ENCODE results near the gene MMP24.
"Not testable (repeated sequence)": the region's sequence is repeated elsewhere in the genome, so short reads cannot be mapped to it uniquely, and the experiment has no call there.

The MMP24 gene

DNA sequence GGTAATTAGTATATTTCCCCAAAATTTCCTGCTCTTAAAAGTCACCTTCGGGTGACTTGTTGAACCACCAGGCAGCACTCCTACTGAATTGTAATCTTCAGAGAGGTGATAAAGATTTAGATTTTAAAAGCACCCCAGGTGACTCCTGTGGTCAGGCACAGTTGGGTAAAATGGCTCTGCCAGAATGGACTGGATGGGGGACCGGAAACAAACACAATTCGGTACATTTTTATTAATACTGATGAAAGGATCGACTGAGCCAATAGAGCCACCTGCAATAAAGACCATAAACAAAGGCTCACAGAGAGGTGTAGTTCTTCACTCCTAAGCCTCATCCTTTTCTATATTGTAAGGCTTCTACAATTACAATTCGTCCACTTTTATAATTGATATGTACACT lies 85.3 kb downstream of the MMP24 start:
- H3K27ac ChIP-seq = no peak overlapping the region
- DNase-seq = no peak

DNA sequence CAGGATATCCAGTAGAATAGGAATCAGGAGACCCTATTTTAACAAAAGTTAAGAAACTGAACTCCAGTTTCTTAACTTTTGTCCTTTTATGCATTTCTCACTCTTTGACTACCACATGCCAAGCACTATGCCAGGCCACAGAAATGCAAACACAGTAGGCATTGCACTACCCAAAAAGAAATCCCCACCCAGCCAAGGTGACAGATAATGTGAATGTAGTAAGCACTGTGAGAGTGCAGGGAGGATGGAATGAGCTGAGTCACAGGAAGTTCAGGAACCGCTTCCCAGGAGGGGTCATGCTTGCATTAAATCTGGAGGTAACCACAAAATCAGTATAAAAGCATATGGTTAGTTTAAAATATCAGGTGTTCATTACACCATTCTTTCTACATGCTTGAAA lies 85.8 kb downstream of the MMP24 start:
- Histone ChIP-seq H3K9me3 (ENCODE audit: severe bottlenecking) (no peaks in the 10 kb centered on the region), H3K27me3 (ENCODE audit: insufficient read depth, low read depth, severe bottlenecking) (no peaks in the 10 kb centered on the region), H3K27ac (no peak overlapping the region), H3K4me3 (ENCODE audit: low read depth, low read length) (no peak overlapping the region), H3K36me3 (peaks cover 18% of the 10 kb centered on the region)
- DNase-seq = no peak
- TF ChIP-seq, protein P1, sequence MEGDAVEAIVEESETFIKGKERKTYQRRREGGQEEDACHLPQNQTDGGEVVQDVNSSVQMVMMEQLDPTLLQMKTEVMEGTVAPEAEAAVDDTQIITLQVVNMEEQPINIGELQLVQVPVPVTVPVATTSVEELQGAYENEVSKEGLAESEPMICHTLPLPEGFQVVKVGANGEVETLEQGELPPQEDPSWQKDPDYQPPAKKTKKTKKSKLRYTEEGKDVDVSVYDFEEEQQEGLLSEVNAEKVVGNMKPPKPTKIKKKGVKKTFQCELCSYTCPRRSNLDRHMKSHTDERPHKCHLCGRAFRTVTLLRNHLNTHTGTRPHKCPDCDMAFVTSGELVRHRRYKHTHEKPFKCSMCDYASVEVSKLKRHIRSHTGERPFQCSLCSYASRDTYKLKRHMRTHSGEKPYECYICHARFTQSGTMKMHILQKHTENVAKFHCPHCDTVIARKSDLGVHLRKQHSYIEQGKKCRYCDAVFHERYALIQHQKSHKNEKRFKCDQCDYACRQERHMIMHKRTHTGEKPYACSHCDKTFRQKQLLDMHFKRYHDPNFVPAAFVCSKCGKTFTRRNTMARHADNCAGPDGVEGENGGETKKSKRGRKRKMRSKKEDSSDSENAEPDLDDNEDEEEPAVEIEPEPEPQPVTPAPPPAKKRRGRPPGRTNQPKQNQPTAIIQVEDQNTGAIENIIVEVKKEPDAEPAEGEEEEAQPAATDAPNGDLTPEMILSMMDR (IDR thresholded peaks at IDR 0.05; ENCODE audit: low read depth, low read length) = no peak

More for the DNA sequence above, 85.3 kb downstream of the MMP24 start:
- Histone ChIP-seq H3K9me3 (ENCODE audit: severe bottlenecking) (no peaks in the 10 kb centered on the region), H3K4me3 (ENCODE audit: low read depth, low read length) (no peak overlapping the region), H3K27me3 (ENCODE audit: insufficient read depth, low read depth, severe bottlenecking) (no peaks in the 10 kb centered on the region), H3K36me3 (peaks cover 18% of the 10 kb centered on the region)
- TF ChIP-seq, protein P1 (IDR thresholded peaks at IDR 0.05; ENCODE audit: low read depth, low read length) = no peak

DNA sequence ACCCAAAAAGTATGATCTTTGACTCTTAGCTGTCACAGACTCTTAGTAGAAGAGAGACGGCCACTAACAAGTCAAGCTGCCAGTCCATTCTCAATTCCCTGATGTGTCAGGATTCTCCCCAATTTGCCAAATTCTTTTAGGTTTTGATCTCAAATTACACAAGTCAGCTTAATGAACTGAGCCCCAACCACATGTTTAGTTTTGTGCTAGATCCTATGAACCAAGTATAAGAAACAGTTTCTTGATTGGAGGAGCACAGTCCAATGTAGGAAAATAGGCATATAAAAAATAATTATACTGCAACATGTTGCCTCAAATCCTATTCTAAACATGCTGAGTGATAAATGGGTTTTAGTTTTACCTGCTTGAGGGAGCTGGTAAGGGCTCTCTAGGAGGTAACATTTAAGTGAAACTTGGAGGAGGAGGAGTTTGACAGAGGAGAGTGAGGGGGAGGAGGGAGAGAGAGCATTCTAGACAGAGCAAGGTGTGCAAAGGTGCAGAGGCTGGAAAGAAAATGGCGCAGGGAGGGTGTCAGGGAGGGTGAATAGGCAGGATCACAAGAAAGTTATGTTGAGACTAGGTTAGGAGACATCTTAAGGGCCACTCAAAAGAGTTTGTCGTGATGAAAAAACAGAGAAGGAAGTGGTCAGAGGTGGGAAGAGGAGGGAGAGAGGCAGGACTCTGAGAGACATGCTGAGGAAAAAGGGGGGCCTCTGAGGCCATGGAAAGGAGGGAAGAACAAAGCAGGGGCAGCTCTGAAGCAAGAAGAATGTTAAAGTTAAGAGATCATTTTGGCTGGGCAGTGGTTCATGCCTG lies 88.5 kb downstream of the MMP24 start:
- Histone ChIP-seq H3K36me3 (peaks cover 6% of the 10 kb centered on the region), H3K27me3 (ENCODE audit: insufficient read depth, low read depth, severe bottlenecking) (no peaks in the 10 kb centered on the region), H3K4me3 (ENCODE audit: low read depth, low read length) (no peak overlapping the region), H3K27ac (no peak overlapping the region), H3K9me3 (ENCODE audit: severe bottlenecking) (no peaks in the 10 kb centered on the region)
- TF ChIP-seq, protein P1 (IDR thresholded peaks at IDR 0.05; ENCODE audit: low read depth, low read length) = no peak
- no peak for DNase-seq

DNA sequence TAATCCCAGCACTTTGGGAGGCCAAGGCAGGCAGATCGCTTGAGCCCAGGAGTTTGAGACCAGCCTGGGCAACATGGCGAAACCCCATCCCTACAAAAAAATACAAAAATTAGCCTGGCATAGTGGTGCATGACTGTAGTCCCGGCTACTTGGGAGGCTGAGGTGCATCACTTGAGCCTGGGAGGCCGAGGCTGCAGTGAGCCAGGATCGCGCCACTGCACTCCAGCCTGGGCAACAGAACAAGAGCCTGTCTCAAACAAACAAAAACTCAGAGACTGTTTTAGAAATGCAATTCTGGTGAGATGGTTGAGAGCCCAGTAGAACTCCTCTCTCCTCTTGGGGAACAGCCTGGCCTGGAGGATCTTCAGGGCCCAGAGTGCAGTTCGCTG lies 89.1 kb downstream of the MMP24 start:
- H3K27ac ChIP-seq; H3K9me3 ChIP-seq (ENCODE audit: severe bottlenecking): not testable (repeated sequence)

DNA sequence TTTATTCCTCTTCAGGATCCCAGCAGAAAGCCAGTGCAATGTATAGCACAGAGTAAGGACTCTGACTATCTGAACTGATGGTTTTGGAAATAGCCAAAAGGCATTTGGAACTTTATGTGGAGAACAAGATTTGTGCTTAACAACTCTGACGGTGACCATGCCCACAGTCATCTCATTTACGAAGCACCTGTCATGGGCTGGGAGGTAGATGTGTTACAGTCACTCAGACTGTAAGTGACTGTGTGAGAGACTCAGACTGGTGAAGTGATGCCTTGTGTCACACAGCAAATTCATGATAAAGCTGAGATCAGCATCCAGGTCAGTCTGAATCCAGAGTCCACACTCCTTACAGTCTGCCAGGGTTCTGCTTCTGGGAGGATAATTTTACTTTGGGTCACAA lies 89.6 kb downstream of the MMP24 start:
- peaks cover 6% of the 10 kb centered on the region for H3K36me3 ChIP-seq
- TF ChIP-seq, protein P1 (IDR thresholded peaks at IDR 0.05; ENCODE audit: low read depth, low read length) = no peak
- H3K9me3 ChIP-seq (ENCODE audit: severe bottlenecking) = no peaks in the 10 kb centered on the region
- no peaks in the 10 kb centered on the region for H3K27me3 ChIP-seq (ENCODE audit: insufficient read depth, low read depth, severe bottlenecking)
- DNase-seq = no peak
- no peak overlapping the region for H3K4me3 ChIP-seq (ENCODE audit: low read depth, low read length)
- H3K27ac ChIP-seq = no peak overlapping the region

More for the DNA sequence above, 89.1 kb downstream of the MMP24 start:
- not testable (repeated sequence) for DNase-seq; H3K27me3 ChIP-seq (ENCODE audit: insufficient read depth, low read depth, severe bottlenecking); H3K4me3 ChIP-seq (ENCODE audit: low read depth, low read length); H3K36me3 ChIP-seq

DNA sequence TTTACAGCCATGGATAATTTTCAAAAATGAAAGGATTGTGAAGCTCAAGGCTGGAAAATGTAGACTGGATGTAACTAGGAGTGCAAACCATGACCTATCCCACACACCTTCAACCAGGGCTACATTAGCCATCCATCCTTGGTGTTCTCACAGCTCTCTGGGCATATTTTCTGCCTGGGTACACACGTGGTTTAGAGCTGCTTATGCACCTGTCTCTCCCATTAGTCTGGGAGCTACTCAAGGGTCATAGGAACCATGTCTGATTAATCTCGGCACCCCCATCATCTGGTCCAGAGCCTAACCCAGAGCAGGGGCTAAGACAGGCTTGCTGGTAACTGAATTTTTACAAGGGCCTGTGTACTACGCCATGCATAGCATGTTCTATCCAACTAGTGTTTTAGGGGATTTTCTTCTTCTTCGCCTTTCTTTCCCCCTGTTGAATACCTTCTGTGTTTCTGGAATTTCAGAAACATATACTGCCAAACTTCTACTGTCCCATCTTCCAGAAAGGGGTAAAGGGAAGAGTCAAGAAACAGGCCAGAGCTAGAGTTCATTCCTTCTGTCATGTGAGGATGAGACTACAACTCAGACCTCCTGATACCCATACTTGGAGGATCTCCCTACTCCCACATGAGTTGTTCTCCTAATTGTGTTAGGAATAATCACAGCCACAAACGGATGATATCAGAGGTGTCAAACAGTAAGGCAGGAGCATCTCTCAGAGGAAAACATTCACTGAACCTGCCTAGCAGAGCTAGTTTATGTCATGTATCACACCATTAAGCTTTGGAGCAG lies 91.1 kb downstream of the MMP24 start:
- H3K9me3 ChIP-seq (ENCODE audit: severe bottlenecking) = no peaks in the 10 kb centered on the region
- H3K36me3 ChIP-seq = peaks cover 6% of the 10 kb centered on the region
- no peak overlapping the region for H3K4me3 ChIP-seq (ENCODE audit: low read depth, low read length)
- no peak overlapping the region for H3K27ac ChIP-seq
- DNase-seq = no peak
- TF ChIP-seq, protein P1 (IDR thresholded peaks at IDR 0.05; ENCODE audit: low read depth, low read length) = no peak
- H3K27me3 ChIP-seq (ENCODE audit: insufficient read depth, low read depth, severe bottlenecking) = no peaks in the 10 kb centered on the region
